Suprapubic skin (tissue), 4 donors: ENCODE measurements around the gene MRPL57. TPM values are rescaled to one million over a fixed set of nuclear protein-coding genes. Genes with fewer than 3 reads are reported as not detected.
"Not testable (repeated sequence)": the region's sequence is repeated elsewhere in the genome, so short reads cannot be mapped to it uniquely, and the experiment has no call there.

Source experiments
- DNase-seq, 2 donors: peaks; one replicate each; pipeline ENCODE4 v3.0.0-alpha.2; 2019; ENCODE audit warnings: low spot score in 2 of 2
- H3K27ac ChIP-seq: fragments of 200-600 bp; sonication (generic); one replicate; pipeline ENCODE4 v1.5.1; 2019
- H3K27me3 ChIP-seq: fragments of 200-600 bp; sonication (generic); one replicate; pipeline ENCODE4 v1.5.1; 2019
- H3K36me3 ChIP-seq: fragments of 200-600 bp; sonication (generic); one replicate; pipeline ENCODE4 v1.5.1; 2019
- H3K4me1 ChIP-seq: fragments of 200-600 bp; sonication (generic); one replicate; pipeline ENCODE4 v1.5.1; 2019
- H3K4me3 ChIP-seq: fragments of 200-600 bp; sonication (generic); one replicate; pipeline ENCODE4 v1.5.1; 2019; ENCODE audit warnings: mild to moderate bottlenecking
- H3K9me3 ChIP-seq: fragments of 200-600 bp; sonication (generic); one replicate; pipeline ENCODE4 v1.5.1; 2019
- CTCF ChIP-seq, 2 donors: fragments of 200-600 bp in 1 of 2; fragments of 450-650 bp in 1 of 2; sonication (generic) in 1 of 2; IDR thresholded peaks; one replicate each; pipeline ENCODE4 v1.5.1; 2016 to 2019; ENCODE audit warnings: antibody characterized with exemption in 2 of 2, mild to moderate bottlenecking in 1 of 2, moderate library complexity in 1 of 2
- EP300 ChIP-seq: sonication (generic); formaldehyde crosslinking; IDR thresholded peaks from one replicate; pipeline ENCODE4 v1.6.1; 2017; ENCODE audit warnings: antibody characterized with exemption
- POLR2A ChIP-seq, 2 donors: fragments of 450-650 bp; IDR thresholded peaks; one replicate each; pipeline ENCODE4 v1.6.1; 2017; ENCODE audit warnings: antibody characterized with exemption in 2 of 2, mild to moderate bottlenecking in 2 of 2, moderate library complexity in 2 of 2
- POLR2AphosphoS5 ChIP-seq, 3 donors: sonication (generic); formaldehyde crosslinking; IDR thresholded peaks; one replicate each; pipeline ENCODE4 v1.6.1; 2017; ENCODE audit warnings: antibody characterized with exemption in 3 of 3
- WGBS: methylation state at CpG from one replicate; pipeline ENCODE4 v1.1.5; 2018; 5-methylcytosine and 5-hydroxymethylcytosine counted together
- total RNA-seq, 4 donors: library from RNA; depleted of rRNA; stranded (reverse); fragments of >200 nt; gene quantifications; one replicate each; pipeline ENCODE4 v1.1.0, GENCODE V29; 2016

Gene MRPL57
- total RNA-seq, 4 donors from 2014 or later, result 17.0 to 29.1 (median 24.6) TPM

- WGBS, result 69% methylated on average over 7 of the region's 7 CpGs
- no peaks in the 10 kb centered on the region for H3K36me3 ChIP-seq
- H3K4me1 ChIP-seq, result no peaks in the 10 kb centered on the region
- TF ChIP-seq CTCF (IDR thresholded peaks at IDR 0.05), result no peak
- TF ChIP-seq POLR2A (IDR thresholded peaks at IDR 0.05), result no peak
- no peak for TF ChIP-seq POLR2AphosphoS5 (IDR thresholded peaks at IDR 0.05)
- no peak for TF ChIP-seq EP300
- H3K27me3 ChIP-seq, result peaks cover 3% of the 10 kb centered on the region
- no peak overlapping the region for H3K27ac ChIP-seq
- H3K4me3 ChIP-seq, result no peak overlapping the region
- DNase-seq, result no peak
- H3K9me3 ChIP-seq, result no peaks in the 10 kb centered on the region
Observed at GRCh38 chr13:21218351-21219035, 42.0 kb downstream of the MRPL57 start.

- no peaks in the 10 kb centered on the region for H3K4me1 ChIP-seq
- TF ChIP-seq POLR2A (IDR thresholded peaks at IDR 0.05), result no peak
- no peak for TF ChIP-seq POLR2AphosphoS5 (IDR thresholded peaks at IDR 0.05)
- no peak for TF ChIP-seq EP300
- TF ChIP-seq CTCF (IDR thresholded peaks at IDR 0.05), result no peak
- no peak overlapping the region for H3K27ac ChIP-seq
- peaks cover 3% of the 10 kb centered on the region for H3K27me3 ChIP-seq
- H3K4me3 ChIP-seq, result no peak overlapping the region
- H3K36me3 ChIP-seq, result no peaks in the 10 kb centered on the region
- 77% methylated on average over 3 of the region's 3 CpGs for WGBS
- DNase-seq, result no peak
- H3K9me3 ChIP-seq, result no peaks in the 10 kb centered on the region
Observed at GRCh38 chr13:21219036-21219381, 42.6 kb downstream of the MRPL57 start.

GRCh38 chr13:21219716-21220115 lies 43.3 kb downstream of the MRPL57 start:
- not testable (repeated sequence) for H3K9me3 ChIP-seq, H3K36me3 ChIP-seq, H3K27ac ChIP-seq, DNase-seq, H3K27me3 ChIP-seq, H3K4me3 ChIP-seq, H3K4me1 ChIP-seq
- 78% methylated on average over 3 of the region's 3 CpGs for WGBS

- H3K9me3 ChIP-seq, result no peaks in the 10 kb centered on the region
- H3K4me1 ChIP-seq, result no peaks in the 10 kb centered on the region
- H3K4me3 ChIP-seq, result no peak overlapping the region
- H3K27me3 ChIP-seq, result no peaks in the 10 kb centered on the region
- H3K27ac ChIP-seq, result no peak overlapping the region
- TF ChIP-seq POLR2A (IDR thresholded peaks at IDR 0.05), result no peak
- no peak for TF ChIP-seq CTCF (IDR thresholded peaks at IDR 0.05)
- H3K36me3 ChIP-seq, result no peaks in the 10 kb centered on the region
- no peak for DNase-seq
Observed at GRCh38 chr13:21221268-21221667, 44.8 kb downstream of the MRPL57 start.

- no peak for DNase-seq
- H3K4me1 ChIP-seq, result no peaks in the 10 kb centered on the region
- no peak overlapping the region for H3K27ac ChIP-seq
- TF ChIP-seq POLR2AphosphoS5 (IDR thresholded peaks at IDR 0.05) (no peak), CTCF (IDR thresholded peaks at IDR 0.05) (no peak), EP300 (no peak), POLR2A (IDR thresholded peaks at IDR 0.05) (no peak)
- no peaks in the 10 kb centered on the region for H3K9me3 ChIP-seq
- no peaks in the 10 kb centered on the region for H3K27me3 ChIP-seq
- WGBS, result 76% methylated on average over 6 of the region's 6 CpGs
- no peak overlapping the region for H3K4me3 ChIP-seq
- H3K36me3 ChIP-seq, result no peaks in the 10 kb centered on the region
Observed at GRCh38 chr13:21225082-21225481, 48.6 kb downstream of the MRPL57 start.
